ENCODE measurements around the gene PNMT.

The PNMT gene

DNA sequence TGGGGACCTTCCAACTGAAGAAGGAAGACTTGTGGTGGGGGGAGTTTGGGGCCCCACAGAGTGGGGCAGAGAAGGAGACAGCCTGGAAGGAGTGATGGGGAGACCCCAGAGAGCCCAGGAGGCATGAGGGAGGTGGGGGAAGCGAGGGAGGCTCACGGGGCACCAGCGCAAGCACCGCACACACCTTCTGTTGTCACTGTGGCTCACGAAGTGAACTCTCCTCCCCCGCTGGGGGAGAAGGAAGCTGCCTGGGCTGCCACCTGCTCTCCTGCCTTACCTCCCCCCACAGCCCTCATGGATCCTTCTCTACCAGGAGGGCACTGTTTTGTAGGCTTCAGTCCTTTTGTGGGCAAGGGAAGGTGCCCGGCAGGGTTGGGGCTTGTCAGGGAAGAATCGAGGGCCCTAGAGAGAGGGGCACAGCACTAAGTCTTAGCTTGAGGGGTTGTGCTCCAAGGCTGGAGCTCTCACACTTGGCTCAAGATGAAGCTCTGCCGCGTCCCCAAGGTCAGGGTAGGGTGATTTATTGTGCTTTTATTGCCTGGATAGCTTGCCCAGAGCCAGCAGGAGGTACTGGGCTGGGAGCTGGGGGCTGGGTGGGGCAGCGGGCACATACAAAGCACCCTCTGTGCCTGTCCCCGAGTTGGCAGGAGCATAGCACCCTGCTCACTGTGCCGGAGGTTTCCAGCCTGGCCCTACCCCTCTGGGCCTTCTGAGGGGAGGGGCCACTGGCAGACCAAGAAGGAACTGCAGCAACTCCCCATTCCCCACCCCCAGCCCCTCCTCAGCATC lies 35.9 kb upstream of the PNMT start (continued):
- TF ChIP-seq, protein P1, sequence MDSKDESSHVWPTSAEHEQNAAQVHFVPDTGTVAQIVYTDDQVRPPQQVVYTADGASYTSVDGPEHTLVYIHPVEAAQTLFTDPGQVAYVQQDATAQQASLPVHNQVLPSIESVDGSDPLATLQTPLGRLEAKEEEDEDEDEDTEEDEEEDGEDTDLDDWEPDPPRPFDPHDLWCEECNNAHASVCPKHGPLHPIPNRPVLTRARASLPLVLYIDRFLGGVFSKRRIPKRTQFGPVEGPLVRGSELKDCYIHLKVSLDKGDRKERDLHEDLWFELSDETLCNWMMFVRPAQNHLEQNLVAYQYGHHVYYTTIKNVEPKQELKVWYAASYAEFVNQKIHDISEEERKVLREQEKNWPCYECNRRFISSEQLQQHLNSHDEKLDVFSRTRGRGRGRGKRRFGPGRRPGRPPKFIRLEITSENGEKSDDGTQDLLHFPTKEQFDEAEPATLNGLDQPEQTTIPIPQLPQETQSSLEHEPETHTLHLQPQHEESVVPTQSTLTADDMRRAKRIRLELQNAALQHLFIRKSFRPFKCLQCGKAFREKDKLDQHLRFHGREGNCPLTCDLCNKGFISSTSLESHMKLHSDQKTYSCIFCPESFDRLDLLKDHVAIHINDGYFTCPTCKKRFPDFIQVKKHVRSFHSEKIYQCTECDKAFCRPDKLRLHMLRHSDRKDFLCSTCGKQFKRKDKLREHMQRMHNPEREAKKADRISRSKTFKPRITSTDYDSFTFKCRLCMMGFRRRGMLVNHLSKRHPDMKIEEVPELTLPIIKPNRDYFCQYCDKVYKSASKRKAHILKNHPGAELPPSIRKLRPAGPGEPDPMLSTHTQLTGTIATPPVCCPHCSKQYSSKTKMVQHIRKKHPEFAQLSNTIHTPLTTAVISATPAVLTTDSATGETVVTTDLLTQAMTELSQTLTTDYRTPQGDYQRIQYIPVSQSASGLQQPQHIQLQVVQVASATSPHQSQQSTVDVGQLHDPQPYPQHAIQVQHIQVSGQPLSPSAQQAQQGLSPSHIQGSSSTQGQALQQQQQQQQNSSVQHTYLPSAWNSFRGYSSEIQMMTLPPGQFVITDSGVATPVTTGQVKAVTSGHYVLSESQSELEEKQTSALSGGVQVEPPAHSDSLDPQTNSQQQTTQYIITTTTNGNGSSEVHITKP (tag by site-specific recombination; IDR thresholded peaks at IDR 0.05) = peak; percentile 99
- TF ChIP-seq GLIS1 (tag by site-specific recombination; IDR thresholded peaks at IDR 0.05) (peak; percentile 27; the same call in 1 of the 2 replicates), ZNF514 (tag by site-specific recombination; IDR thresholded peaks at IDR 0.05) (no peak), ZNF423 (tag by site-specific recombination; IDR thresholded peaks at IDR 0.05) (0 out of 2 replicates have a peak, but pooled peaks have one; percentile 45), ZBTB8A (tag by site-specific recombination; IDR thresholded peaks at IDR 0.05) (peak; percentile 49; the same call in 1 of the 2 replicates)

DNA sequence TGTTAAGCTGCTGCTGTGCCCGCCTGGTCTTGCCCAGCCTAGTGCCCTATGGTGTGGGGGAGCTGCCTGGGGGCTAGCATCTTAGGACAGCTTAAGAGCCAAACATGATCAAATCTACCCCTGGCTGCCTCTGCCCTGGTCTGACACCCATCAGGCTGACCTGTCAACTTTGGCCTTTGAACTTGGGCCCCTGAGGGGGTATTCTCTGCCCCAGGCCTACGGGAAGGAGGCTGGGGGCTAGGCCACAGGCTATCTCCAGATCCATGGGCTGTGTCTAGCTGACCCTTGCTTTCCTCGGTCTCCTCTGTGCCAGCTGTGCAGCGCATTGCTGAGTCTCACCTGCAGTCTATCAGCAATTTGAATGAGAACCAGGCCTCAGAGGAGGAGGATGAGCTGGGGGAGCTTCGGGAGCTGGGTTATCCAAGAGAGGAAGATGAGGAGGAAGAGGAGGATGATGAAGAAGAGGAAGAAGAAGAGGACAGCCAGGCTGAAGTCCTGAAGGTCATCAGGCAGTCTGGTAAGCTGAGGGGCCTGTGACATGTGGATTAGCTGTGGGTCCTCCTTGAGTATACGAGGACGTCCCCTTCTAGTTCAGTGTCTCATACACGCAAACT lies 34.6 kb upstream of the PNMT start:
- no peaks in the 10 kb centered on the region for H3K36me3 ChIP-seq (ENCODE audit: control insufficient read depth in 2 of 2, insufficient read depth in 1 of 2, low read length in 2 of 2)
- H3K9me3 ChIP-seq (ENCODE audit: control insufficient read depth, insufficient read depth, low read depth, low read length) = no peaks in the 10 kb centered on the region
- TF ChIP-seq ZNF626 (tag by site-specific recombination; IDR thresholded peaks at IDR 0.05) (no peak), ZNF157 (tag by site-specific recombination; IDR thresholded peaks at IDR 0.05) (no peak)
- TF ChIP-seq, protein P2, sequence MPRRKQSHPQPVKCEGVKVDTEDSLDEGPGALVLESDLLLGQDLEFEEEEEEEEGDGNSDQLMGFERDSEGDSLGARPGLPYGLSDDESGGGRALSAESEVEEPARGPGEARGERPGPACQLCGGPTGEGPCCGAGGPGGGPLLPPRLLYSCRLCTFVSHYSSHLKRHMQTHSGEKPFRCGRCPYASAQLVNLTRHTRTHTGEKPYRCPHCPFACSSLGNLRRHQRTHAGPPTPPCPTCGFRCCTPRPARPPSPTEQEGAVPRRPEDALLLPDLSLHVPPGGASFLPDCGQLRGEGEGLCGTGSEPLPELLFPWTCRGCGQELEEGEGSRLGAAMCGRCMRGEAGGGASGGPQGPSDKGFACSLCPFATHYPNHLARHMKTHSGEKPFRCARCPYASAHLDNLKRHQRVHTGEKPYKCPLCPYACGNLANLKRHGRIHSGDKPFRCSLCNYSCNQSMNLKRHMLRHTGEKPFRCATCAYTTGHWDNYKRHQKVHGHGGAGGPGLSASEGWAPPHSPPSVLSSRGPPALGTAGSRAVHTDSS (tag by site-specific recombination; IDR thresholded peaks at IDR 0.05) = peak; percentile 99
- H3K27ac ChIP-seq (ENCODE audit: extremely low read depth, low read depth, low read length) = no peak overlapping the region
- ChIA-PET CTCF (interaction anchor here (0.6 to 14.6 kb wide), 18 partner anchors 8 to 683 kb away, joined by 3 to 311 read pairs (median 5); partner anchors contain the start of genes MIEN1 and TCAP), POLR2A (interaction anchor here (2.4 kb wide), 1 partner anchor 12 kb away, joined by 7 read pairs; no protein-coding TSS in a partner anchor)
- H3K4me3 ChIP-seq (ENCODE audit: low read depth, low read length) = no peak overlapping the region
- peaks cover 22% of the 10 kb centered on the region for H3K4me1 ChIP-seq (ENCODE audit: control insufficient read depth, insufficient read depth, low read length)

DNA sequence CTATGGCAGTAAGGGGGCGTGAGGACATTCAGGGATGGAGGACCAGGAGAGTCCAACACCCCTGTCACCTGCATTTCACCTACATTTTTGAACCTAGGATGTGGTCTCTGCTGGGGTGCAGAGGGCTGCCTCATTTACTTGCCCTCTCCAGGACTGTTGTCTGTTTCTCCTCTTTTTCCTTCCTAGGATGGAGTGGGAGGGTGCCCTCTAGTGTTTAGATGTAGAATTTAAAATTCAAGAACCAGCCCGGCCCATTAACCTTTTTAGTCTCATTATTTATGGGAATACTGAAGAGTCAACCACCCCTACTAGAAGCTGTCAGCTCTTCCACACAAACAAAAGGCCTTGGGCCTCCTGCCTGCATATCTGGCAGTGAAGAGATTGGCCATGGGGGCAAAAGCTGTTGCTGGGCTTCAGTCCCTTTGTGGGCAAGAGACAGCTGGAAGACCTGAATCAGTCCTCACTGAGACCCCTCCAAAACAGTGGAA lies 33.8 kb upstream of the PNMT start:
- CTCF ChIA-PET = interaction anchor here (0.6 to 14.6 kb wide), 28 partner anchors 8 to 1429 kb away, joined by 3 to 311 read pairs (median 4); partner anchors contain the start of genes MIEN1 and PNMT
- H3K4me1 ChIP-seq (ENCODE audit: control insufficient read depth, insufficient read depth, low read length) = peaks cover 28% of the 10 kb centered on the region
- TF ChIP-seq ZNF660 (tag by site-specific recombination; IDR thresholded peaks at IDR 0.05) = no peak
- TF ChIP-seq, protein P3, sequence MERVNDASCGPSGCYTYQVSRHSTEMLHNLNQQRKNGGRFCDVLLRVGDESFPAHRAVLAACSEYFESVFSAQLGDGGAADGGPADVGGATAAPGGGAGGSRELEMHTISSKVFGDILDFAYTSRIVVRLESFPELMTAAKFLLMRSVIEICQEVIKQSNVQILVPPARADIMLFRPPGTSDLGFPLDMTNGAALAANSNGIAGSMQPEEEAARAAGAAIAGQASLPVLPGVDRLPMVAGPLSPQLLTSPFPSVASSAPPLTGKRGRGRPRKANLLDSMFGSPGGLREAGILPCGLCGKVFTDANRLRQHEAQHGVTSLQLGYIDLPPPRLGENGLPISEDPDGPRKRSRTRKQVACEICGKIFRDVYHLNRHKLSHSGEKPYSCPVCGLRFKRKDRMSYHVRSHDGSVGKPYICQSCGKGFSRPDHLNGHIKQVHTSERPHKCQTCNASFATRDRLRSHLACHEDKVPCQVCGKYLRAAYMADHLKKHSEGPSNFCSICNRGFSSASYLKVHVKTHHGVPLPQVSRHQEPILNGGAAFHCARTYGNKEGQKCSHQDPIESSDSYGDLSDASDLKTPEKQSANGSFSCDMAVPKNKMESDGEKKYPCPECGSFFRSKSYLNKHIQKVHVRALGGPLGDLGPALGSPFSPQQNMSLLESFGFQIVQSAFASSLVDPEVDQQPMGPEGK (tag by site-specific recombination; IDR thresholded peaks at IDR 0.05) = peak; percentile 43; the same call in 1 of the 2 replicates
- TF ChIP-seq ZNF311 (tag by site-specific recombination; IDR thresholded peaks at IDR 0.05; ENCODE audit: borderline replicate concordance) = no peak
- TF ChIP-seq, protein P1 (tag by site-specific recombination; IDR thresholded peaks at IDR 0.05) = 0 out of 2 replicates have a peak, but pooled peaks have one; percentile 33
- 0 out of 2 replicates have a peak, but pooled peaks have one; percentile 23 for TF ChIP-seq ZNF366 (tag by site-specific recombination; conservative IDR thresholded peaks at IDR 0.05)
- peak; percentile 40; the same call in 1 of the 2 replicates for TF ChIP-seq ZNF654 (tag by site-specific recombination; IDR thresholded peaks at IDR 0.05; ENCODE audit: low read depth)
- TF ChIP-seq, protein P4, sequence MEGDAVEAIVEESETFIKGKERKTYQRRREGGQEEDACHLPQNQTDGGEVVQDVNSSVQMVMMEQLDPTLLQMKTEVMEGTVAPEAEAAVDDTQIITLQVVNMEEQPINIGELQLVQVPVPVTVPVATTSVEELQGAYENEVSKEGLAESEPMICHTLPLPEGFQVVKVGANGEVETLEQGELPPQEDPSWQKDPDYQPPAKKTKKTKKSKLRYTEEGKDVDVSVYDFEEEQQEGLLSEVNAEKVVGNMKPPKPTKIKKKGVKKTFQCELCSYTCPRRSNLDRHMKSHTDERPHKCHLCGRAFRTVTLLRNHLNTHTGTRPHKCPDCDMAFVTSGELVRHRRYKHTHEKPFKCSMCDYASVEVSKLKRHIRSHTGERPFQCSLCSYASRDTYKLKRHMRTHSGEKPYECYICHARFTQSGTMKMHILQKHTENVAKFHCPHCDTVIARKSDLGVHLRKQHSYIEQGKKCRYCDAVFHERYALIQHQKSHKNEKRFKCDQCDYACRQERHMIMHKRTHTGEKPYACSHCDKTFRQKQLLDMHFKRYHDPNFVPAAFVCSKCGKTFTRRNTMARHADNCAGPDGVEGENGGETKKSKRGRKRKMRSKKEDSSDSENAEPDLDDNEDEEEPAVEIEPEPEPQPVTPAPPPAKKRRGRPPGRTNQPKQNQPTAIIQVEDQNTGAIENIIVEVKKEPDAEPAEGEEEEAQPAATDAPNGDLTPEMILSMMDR (tag by site-specific recombination; IDR thresholded peaks at IDR 0.05) = peak; percentile 78
- TF ChIP-seq GLIS2 (tag by site-specific recombination; IDR thresholded peaks at IDR 0.05) = peak; percentile 52
- no peak for TF ChIP-seq ZNF658 (tag by site-specific recombination; IDR thresholded peaks at IDR 0.05)

More for the DNA sequence above, 33.8 kb upstream of the PNMT start:
- Histone ChIP-seq H3K9me3 (ENCODE audit: control insufficient read depth, insufficient read depth, low read depth, low read length) (no peaks in the 10 kb centered on the region), H3K4me3 (ENCODE audit: low read depth, low read length) (no peak overlapping the region), H3K36me3 (ENCODE audit: control insufficient read depth in 2 of 2, insufficient read depth in 1 of 2, low read length in 2 of 2) (no peaks in the 10 kb centered on the region), H3K27ac (ENCODE audit: extremely low read depth, low read depth, low read length) (no peak overlapping the region)
- POLR2A ChIA-PET = interaction anchor here (0.5 to 2.4 kb wide), 4 partner anchors 12 to 565 kb away, joined by 3 to 7 read pairs (median 4); partner anchors contain the start of gene PGAP3
